ENCODE measurements around the gene TIFAB.
"Not testable (repeated sequence)": the region's sequence is repeated elsewhere in the genome, so short reads cannot be mapped to it uniquely, and the experiment has no call there.

TIFAB gene, protein sequence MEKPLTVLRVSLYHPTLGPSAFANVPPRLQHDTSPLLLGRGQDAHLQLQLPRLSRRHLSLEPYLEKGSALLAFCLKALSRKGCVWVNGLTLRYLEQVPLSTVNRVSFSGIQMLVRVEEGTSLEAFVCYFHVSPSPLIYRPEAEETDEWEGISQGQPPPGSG

DNA sequence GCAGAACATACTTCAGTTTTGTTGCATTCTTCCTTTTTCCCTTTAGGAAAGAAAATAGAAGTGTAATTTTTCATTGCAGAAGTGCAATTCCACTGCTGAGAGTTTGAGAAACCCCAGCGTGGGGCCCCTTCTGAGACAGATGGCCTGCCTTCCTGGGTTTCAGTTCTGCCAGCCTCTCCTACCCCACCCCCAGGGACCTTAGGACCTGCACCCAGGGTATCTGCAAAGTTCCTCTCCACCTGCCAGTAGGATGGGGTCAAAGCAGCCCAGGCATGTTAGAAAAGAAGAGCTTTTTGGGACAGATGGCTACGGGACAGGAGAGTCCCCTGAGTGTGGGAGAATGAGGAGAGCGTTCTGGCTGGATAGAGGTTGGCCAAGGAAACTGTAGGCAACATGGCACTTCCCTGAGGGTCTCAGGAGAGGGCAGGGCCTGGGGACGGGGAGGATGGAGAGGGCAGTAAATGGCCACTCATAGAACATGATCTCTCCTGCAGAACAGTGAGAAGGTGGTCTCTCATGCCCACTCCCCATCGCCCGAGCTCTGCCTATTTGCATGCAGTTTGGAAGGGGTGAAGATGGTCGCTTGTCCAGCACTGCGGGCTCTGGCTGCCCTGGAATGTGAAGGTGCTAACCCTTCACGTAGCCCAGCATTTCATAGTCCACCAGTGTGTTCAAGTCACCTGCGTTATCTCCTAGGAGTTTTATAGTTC is at the start of gene TIFAB:
TSS of gene TIFAB (minus strand) at position 31 of the 710 bp plus-strand sequence. CDS start 2,412 bp downstream, outside the sequence.
- H3K4me3 ChIP-seq (ENCODE audit: low read length): no peak within 1 kb of the TSS
- DNase-seq (ENCODE audit: low read depth): no peak
- TF ChIP-seq, protein P1, sequence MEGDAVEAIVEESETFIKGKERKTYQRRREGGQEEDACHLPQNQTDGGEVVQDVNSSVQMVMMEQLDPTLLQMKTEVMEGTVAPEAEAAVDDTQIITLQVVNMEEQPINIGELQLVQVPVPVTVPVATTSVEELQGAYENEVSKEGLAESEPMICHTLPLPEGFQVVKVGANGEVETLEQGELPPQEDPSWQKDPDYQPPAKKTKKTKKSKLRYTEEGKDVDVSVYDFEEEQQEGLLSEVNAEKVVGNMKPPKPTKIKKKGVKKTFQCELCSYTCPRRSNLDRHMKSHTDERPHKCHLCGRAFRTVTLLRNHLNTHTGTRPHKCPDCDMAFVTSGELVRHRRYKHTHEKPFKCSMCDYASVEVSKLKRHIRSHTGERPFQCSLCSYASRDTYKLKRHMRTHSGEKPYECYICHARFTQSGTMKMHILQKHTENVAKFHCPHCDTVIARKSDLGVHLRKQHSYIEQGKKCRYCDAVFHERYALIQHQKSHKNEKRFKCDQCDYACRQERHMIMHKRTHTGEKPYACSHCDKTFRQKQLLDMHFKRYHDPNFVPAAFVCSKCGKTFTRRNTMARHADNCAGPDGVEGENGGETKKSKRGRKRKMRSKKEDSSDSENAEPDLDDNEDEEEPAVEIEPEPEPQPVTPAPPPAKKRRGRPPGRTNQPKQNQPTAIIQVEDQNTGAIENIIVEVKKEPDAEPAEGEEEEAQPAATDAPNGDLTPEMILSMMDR (conservative IDR thresholded peaks at IDR 0.05; ENCODE audit: low read length): no peak

DNA sequence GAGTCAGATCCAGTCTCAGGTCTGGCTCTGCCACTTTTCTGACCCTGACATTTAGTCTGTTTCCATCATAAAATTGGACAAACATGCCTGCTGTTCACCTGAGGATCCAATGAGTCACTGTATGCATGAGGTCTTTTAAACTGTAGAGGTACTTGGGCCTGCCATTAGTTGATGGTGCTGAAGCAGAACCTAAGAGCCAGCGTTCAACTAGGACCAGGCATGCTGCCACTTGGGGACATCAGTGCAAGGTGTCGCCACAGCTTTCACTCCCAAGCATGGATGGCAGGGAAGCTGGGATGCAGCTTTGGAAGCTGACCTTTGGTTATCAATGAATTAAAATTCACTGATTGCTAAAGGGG is 46.5 kb upstream of the TIFAB start:
- TF ChIP-seq, protein P1 (conservative IDR thresholded peaks at IDR 0.05; ENCODE audit: low read length): no peak
- no peak for DNase-seq (ENCODE audit: low read depth)

DNA sequence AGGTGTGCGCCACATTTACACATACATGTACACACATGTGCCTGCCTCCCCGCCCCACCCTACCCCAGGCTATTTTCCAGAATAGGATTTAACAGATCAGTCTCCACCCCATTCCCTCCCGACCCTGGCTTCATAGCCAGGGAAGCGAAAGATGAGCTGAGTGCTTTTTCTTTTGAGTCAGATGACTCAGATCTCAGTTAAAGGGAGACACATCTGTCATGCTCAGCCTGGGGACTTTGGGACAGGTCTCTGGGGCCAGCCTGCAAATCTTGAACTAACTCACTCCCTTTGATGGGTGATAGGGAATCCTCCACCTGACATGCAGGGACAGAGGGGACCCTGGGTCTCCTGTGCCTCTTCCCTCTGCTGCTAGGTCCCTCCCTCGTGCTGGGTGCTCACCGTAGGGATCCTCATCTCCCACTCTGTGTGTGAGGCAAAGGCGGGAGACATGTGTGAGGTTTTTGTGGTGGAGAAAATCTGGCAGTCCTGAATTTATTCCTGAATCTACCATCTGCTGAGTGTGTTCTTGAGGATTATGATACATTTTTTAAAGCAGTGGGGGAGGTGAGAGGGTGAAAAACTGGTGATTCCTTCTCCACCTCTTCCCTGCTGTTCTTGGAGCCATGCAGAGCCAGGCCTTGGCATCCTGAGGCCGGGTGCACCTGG is 46.0 kb upstream of the TIFAB start:
- no peak for DNase-seq (ENCODE audit: low read depth)
- no peak overlapping the region for H3K4me3 ChIP-seq (ENCODE audit: low read length)
- TF ChIP-seq, protein P1 (conservative IDR thresholded peaks at IDR 0.05; ENCODE audit: low read length): no peak

More for the DNA sequence above, 46.5 kb upstream of the TIFAB start:
- no peak overlapping the region for H3K4me3 ChIP-seq (ENCODE audit: low read length)

DNA sequence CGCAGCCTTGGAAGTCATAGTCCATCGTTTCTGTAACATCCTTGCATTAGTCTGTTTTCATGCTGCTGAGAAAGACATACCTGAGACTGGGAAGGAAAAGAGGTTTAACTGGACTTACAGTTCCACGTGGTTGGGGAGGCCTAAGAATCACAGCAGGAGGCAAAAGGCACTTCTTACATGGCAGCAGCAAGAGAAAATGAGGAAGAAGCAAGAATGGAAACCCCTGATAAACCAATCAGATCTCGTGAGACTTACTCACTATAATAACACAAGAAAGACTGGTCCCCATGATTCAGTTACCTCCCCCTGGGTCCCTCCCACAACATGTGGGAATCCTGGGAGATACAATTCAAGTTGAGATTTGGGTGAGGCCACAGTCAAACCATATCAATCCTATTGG is 43.4 kb upstream of the TIFAB start:
- not testable (repeated sequence) for DNase-seq (ENCODE audit: low read depth); H3K4me3 ChIP-seq (ENCODE audit: low read length)

DNA sequence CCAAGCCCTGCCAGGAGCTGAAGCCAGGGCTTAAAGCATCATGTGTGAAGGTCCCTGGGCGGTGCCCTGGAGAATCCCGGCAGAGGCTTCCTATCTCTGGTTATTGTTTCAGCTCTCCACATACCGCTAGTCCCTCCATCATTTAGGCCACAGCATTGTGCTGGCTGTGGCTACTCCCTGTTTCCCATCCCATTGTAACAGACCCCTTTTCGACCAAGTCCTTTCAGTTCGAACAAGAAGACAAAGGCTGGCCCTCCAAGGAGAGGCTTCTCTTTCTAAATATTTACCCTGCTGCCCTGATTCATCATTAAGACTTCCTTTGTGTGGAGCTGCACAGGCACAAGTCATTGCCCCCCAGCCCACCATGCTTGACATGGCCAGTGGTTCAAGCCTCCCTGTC is 42.0 kb upstream of the TIFAB start:
- H3K4me3 ChIP-seq (ENCODE audit: low read length): no peak overlapping the region
- DNase-seq (ENCODE audit: low read depth): no peak
- TF ChIP-seq, protein P1 (conservative IDR thresholded peaks at IDR 0.05; ENCODE audit: low read length): no peak

DNA sequence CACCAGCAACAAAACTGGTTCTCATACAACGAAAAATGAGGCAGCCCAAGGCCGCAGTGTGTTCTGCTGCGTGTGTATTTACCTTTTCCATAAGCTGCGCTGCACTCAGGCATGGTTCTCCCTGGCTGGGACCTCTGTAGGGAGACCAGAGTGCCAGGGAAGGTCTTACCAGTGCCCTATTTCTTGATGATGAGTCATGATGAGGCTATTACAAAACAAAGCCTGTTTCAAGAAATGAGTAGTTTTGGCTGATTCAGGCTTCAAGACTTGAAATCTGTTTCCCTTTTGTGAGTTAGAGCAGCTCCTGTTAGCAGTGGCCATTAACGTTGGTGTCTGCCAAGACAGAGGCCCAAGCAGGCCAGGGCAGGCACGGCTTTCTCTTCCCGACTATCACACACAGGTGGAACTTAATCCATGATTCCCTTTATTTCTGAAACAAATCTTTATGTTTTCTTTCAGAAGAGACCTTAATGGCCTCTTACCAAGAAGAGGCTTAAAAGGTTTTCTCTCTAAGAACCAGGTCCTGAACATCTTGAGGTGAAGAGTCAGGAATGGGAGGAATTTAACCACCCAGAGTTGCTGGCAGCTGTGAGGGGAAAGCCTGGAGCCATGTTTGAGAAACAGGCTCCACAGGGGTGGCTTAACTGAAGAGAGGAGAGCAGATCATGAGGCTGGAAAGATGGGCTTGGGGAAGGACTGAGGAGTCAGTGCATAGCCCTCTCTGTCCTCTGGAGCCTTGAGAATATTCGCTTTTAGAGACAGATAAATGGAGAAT is 41.4 kb upstream of the TIFAB start:
- peak; percentile 94 for DNase-seq (ENCODE audit: low read depth)
- H3K4me3 ChIP-seq (ENCODE audit: low read length): no peak overlapping the region
- TF ChIP-seq, protein P1 (conservative IDR thresholded peaks at IDR 0.05; ENCODE audit: low read length): no peak

DNA sequence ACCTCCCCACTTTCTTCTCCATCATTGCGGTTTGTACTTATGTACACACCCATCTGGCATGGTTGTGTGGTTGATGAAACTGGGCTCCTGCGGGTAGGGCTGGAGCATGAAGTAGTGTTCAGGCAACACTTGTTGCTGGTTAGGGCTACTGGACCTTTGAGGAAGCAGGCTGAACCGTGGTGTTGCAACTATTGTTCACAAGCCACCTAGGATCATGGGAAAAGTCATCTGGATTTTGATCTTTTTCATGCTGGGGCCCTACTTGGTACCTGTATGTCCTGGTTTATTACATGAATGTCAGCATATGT is 40.1 kb upstream of the TIFAB start:
- DNase-seq (ENCODE audit: low read depth): no peak
- TF ChIP-seq, protein P1 (conservative IDR thresholded peaks at IDR 0.05; ENCODE audit: low read length): no peak
- H3K4me3 ChIP-seq (ENCODE audit: low read length): no peak overlapping the region

Measured in AG10803 (cell line).